Measurements from ENCODE around the gene GPR146. TPM values are rescaled to one million over a fixed set of nuclear protein-coding genes. Genes with fewer than 3 reads are reported as not detected.
"Not testable (repeated sequence)": the region's sequence is repeated elsewhere in the genome, so short reads cannot be mapped to it uniquely, and the experiment has no call there.

The GPR146 gene
- total RNA-seq, 4 donors from 2014 or later: 29.6 to 89.8 (median 56.9) TPM

GRCh38 chr7:999149-999879, 45.0 kb upstream of the GPR146 start:
- no peak for DNase-seq (ENCODE audit: low spot score)
- no peak for ATAC-seq (ENCODE audit: low FRiP score)
- no peak for TF ChIP-seq CTCF (IDR thresholded peaks at IDR 0.05)

GRCh38 chr7:999941-1000935, 44.1 kb upstream of the GPR146 start:
- TF ChIP-seq CTCF (IDR thresholded peaks at IDR 0.05): no peak
- DNase-seq (ENCODE audit: low spot score): no peak
- ATAC-seq (ENCODE audit: low FRiP score): peak; percentile 37

- not testable (repeated sequence) for ATAC-seq (ENCODE audit: low FRiP score)
Measured at GRCh38 chr7:1001069-1001770, 43.1 kb upstream of the GPR146 start.

GRCh38 chr7:1002026-1002425, 42.3 kb upstream of the GPR146 start:
- DNase-seq (ENCODE audit: low spot score); ATAC-seq (ENCODE audit: low FRiP score): not testable (repeated sequence)

More at GRCh38 chr7:1001069-1001770, 43.1 kb upstream of the GPR146 start:
- DNase-seq (ENCODE audit: low spot score): not testable (repeated sequence)

GRCh38 chr7:1002445-1002844, 41.9 kb upstream of the GPR146 start:
- not testable (repeated sequence) for ATAC-seq (ENCODE audit: low FRiP score); DNase-seq (ENCODE audit: low spot score)

DNA sequence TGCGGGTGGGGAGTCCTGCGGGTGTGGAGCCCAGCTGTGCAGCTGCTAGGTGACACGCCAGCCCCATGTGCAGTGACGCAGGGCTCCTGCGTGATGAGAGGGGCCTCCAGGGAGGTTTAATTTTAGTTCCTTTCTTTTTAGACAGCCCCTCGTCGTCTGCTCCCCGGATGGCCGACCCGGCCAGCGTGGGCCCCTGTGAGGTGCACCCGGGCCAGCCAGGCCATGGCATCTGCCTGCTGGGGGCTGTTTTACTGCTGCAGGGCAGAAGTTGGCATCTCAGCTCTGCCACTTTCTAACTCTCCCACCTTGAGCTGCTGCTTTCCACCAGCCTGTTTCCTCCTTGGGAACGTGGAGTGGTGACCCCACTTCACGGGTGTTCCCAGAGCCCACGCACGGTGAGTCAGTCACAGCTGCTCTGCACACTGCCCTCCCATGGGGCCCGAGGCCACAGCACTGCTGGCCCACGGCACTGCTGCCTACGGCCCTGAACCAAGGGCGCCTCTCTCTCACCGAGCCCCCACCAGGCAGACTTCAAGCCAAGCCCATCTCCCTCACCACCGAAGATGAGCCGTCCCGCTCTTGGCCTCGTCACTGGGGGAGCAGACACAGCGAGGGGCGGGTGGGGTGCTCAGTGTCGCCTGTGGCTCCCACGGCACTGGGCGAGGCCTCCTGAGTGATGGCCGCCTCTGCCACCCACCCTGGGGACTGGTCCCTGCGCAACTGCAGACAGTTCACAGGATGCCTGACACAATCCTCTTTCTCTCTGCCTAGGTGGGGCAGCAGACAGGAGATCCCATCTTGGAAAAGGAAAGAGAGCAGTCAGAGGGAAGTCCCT, 40.1 kb upstream of the GPR146 start:
- DNase-seq (ENCODE audit: low spot score) (no peak), ATAC-seq (ENCODE audit: low FRiP score) (no peak)
- TF ChIP-seq CTCF (IDR thresholded peaks at IDR 0.05): no peak

- DNase-seq (ENCODE audit: low spot score) (no peak), ATAC-seq (ENCODE audit: low FRiP score) (no peak)
- TF ChIP-seq CTCF (IDR thresholded peaks at IDR 0.05): no peak
Measured at GRCh38 chr7:1005303-1005702, 39.0 kb upstream of the GPR146 start.
